ENCODE measurements around the gene CHRNA4. TPM values are rescaled to one million over a fixed set of nuclear protein-coding genes. Genes with fewer than 3 reads are reported as not detected.
"Not testable (repeated sequence)": the region's sequence is repeated elsewhere in the genome, so short reads cannot be mapped to it uniquely, and the experiment has no call there.

CHRNA4 gene
- total RNA-seq, 1 donor from 2014 or later = 165 TPM

GRCh38 chr20:63345328-63346100, 15.6 kb downstream of the CHRNA4 start:
- DNase-seq = no peak
- Mint-ChIP-seq H3K36me3 (ENCODE audit: unreplicated experiment) (peaks cover 23% of the 10 kb centered on the region), H3K4me3 (ENCODE audit: unreplicated experiment) (no peak overlapping the region), H3K9me3 (ENCODE audit: unreplicated experiment) (peaks cover 15% of the 10 kb centered on the region), H3K27me3 (ENCODE audit: unreplicated experiment) (peaks cover 11% of the 10 kb centered on the region), H3K27ac (ENCODE audit: unreplicated experiment) (no peak overlapping the region), H3K4me1 (ENCODE audit: low read depth, unreplicated experiment) (peaks cover 3% of the 10 kb centered on the region)
- TF ChIP-seq CTCF (IDR thresholded peaks at IDR 0.05; ENCODE audit: partially characterized antibody, unreplicated experiment) = no peak

- Mint-ChIP-seq H3K36me3 (ENCODE audit: unreplicated experiment) (peaks cover 22% of the 10 kb centered on the region), H3K27me3 (ENCODE audit: unreplicated experiment) (peaks cover 5% of the 10 kb centered on the region), H3K27ac (ENCODE audit: unreplicated experiment) (no peak overlapping the region), H3K4me3 (ENCODE audit: unreplicated experiment) (no peak overlapping the region), H3K9me3 (ENCODE audit: unreplicated experiment) (peaks cover 10% of the 10 kb centered on the region), H3K4me1 (ENCODE audit: low read depth, unreplicated experiment) (peaks cover 3% of the 10 kb centered on the region)
- DNase-seq = peak; percentile 76
- TF ChIP-seq CTCF (IDR thresholded peaks at IDR 0.05; ENCODE audit: partially characterized antibody, unreplicated experiment) = no peak
These were observed 16.4 kb downstream of the CHRNA4 start for GRCh38 chr20:63344616-63345327.

GRCh38 chr20:63343460-63344445, 17.4 kb downstream of the CHRNA4 start:
- DNase-seq = no peak
- peak overlapping the region; percentile 75 for H3K27ac Mint-ChIP-seq (ENCODE audit: unreplicated experiment)
- TF ChIP-seq CTCF (IDR thresholded peaks at IDR 0.05; ENCODE audit: partially characterized antibody, unreplicated experiment) = no peak
- peaks cover 10% of the 10 kb centered on the region for H3K9me3 Mint-ChIP-seq (ENCODE audit: unreplicated experiment)
- peaks cover 5% of the 10 kb centered on the region for H3K27me3 Mint-ChIP-seq (ENCODE audit: unreplicated experiment)
- H3K4me3 Mint-ChIP-seq (ENCODE audit: unreplicated experiment) = peak overlapping the region; percentile 11
- H3K4me1 Mint-ChIP-seq (ENCODE audit: low read depth, unreplicated experiment) = peaks cover 3% of the 10 kb centered on the region
- peaks cover 32% of the 10 kb centered on the region for H3K36me3 Mint-ChIP-seq (ENCODE audit: unreplicated experiment)

DNA sequence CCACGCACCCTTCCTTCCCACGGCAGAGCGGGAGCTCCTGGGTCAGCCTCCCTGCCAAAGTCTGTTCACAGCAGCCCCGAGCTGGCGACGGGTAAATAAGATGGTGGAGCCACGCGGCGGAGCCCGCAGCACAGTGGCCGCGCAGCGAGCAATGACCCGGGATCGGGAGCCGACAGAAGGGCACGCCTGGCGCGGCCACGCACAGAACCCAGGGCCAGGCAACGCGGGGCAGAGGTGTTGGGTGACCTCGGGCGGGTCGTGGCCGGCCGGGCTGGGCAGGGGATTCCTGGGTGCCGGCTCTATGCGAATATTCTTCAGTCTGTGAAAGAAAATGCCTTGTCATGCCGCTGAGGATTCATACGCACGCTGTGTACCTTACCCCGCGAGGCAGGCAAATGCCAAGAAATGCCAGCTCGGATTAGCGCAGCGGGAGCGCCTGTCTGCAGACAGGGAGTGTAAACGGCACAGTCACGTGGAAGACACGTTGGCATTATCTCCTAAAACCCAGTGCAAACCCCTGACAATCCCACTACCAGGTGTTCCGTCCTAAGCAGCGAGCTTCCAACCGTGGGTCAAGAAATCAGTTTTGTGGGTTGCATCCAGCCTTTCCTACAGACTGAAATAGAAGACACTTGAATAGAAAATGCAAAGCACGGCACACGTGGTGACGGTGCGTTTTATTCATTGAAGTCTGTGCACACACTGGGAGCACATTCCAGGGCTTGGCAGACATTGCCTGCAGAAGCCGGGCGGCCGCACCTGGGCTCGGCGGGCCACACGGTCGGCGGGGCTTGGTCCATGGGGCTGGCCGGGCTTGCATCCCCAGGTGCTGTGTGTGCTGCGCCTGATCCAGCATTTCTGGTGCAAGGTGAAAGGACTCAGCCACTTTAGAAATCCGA, 18.3 kb downstream of the CHRNA4 start:
- peaks cover 7% of the 10 kb centered on the region for H3K4me1 Mint-ChIP-seq (ENCODE audit: low read depth, unreplicated experiment)
- H3K27ac Mint-ChIP-seq (ENCODE audit: unreplicated experiment) = no peak overlapping the region
- peaks cover 5% of the 10 kb centered on the region for H3K27me3 Mint-ChIP-seq (ENCODE audit: unreplicated experiment)
- no peak overlapping the region for H3K4me3 Mint-ChIP-seq (ENCODE audit: unreplicated experiment)
- DNase-seq = no peak
- H3K36me3 Mint-ChIP-seq (ENCODE audit: unreplicated experiment) = peaks cover 32% of the 10 kb centered on the region
- peaks cover 7% of the 10 kb centered on the region for H3K9me3 Mint-ChIP-seq (ENCODE audit: unreplicated experiment)
- no peak for TF ChIP-seq CTCF (IDR thresholded peaks at IDR 0.05; ENCODE audit: partially characterized antibody, unreplicated experiment)

GRCh38 chr20:63340158-63340688, 20.9 kb downstream of the CHRNA4 start:
- H3K4me3 Mint-ChIP-seq (ENCODE audit: unreplicated experiment); H3K27me3 Mint-ChIP-seq (ENCODE audit: unreplicated experiment); DNase-seq; H3K9me3 Mint-ChIP-seq (ENCODE audit: unreplicated experiment): not testable (repeated sequence)
- Mint-ChIP-seq H3K27ac (ENCODE audit: unreplicated experiment) (peak overlapping the region; percentile 54), H3K36me3 (ENCODE audit: unreplicated experiment) (peaks cover 45% of the 10 kb centered on the region), H3K4me1 (ENCODE audit: low read depth, unreplicated experiment) (peaks cover 17% of the 10 kb centered on the region)

DNA sequence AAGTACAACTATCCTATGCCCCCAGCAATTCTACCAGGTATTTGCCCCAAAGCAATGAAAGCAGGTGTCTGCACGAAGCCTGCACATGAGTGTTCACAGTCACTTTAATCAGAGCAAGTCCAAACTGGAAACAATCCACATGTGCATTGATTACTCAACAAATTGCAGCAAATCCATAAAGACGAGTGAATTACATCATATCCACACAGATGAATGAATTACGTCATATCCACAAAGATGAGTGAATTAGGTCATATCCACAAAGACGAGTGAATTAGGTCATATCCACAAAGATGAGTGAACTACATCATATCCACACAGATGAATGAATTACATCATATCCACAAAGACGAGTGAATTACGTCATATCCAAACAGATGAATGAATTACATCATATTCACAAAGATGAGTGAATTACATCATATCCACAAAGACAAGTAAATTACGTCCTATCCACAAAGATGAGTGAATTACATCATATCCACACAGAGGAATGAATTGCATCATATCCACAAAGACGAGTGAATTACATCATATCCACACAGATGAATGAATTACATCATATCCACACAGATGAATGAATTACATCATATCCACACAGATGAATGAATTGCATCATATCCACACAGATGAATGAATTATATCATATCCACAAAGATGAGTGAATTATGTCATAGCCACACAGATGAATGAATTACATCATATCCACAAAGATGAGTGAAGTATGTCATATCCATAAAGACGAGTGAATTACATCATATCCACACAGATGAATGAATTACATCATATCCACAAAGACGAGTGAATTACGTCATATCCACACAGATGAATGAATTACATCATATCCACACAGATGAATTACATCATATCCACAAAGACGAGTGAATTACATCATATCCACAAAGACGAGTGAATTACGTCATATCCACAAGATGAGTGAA, 21.7 kb downstream of the CHRNA4 start:
- Mint-ChIP-seq H3K27ac (ENCODE audit: unreplicated experiment) (peak overlapping the region; percentile 54), H3K4me1 (ENCODE audit: low read depth, unreplicated experiment) (peaks cover 17% of the 10 kb centered on the region), H3K36me3 (ENCODE audit: unreplicated experiment) (peaks cover 45% of the 10 kb centered on the region)
- H3K9me3 Mint-ChIP-seq (ENCODE audit: unreplicated experiment); DNase-seq; H3K27me3 Mint-ChIP-seq (ENCODE audit: unreplicated experiment); H3K4me3 Mint-ChIP-seq (ENCODE audit: unreplicated experiment): not testable (repeated sequence)

All from glutamatergic neuron (in vitro differentiated cells).